HepG2 (cell line): ENCODE data around the gene SBK2. TPM values are rescaled to one million over a fixed set of nuclear protein-coding genes. Genes with fewer than 3 reads are reported as not detected.

Experiments
- CEBPZ ChIP-seq: IDR thresholded peaks from 2 replicates; pipeline ENCODE4 v1.6.1; 2012; ENCODE audit warnings: low read length, improper control_type of control experiment
- GPBP1L1 ChIP-seq: sonication (generic); formaldehyde crosslinking; IDR thresholded peaks from 2 replicates; pipeline ENCODE4 v1.5.0; 2020; ENCODE audit warnings: mild to moderate bottlenecking, missing genetic modification reagents
- HES4 ChIP-seq: sonication (generic); formaldehyde crosslinking; IDR thresholded peaks from 2 replicates; pipeline ENCODE4 v1.9.0; 2021; ENCODE audit warnings: mild to moderate bottlenecking, missing genetic modification reagents, borderline replicate concordance
- PAX8 ChIP-seq: sonication (generic); formaldehyde crosslinking; IDR thresholded peaks from 2 replicates; pipeline ENCODE4 v1.8.0; 2022; ENCODE audit warnings: mild to moderate bottlenecking, missing genetic modification reagents, borderline replicate concordance
- PHF21A ChIP-seq: sonication (generic); formaldehyde crosslinking; IDR thresholded peaks from 2 replicates; pipeline ENCODE4 v1.5.0; 2020; ENCODE audit warnings: mild to moderate bottlenecking, missing genetic modification reagents
- PHF5A ChIP-seq: IDR thresholded peaks from one replicate; pipeline ENCODE4 v1.6.1; 2018; ENCODE audit warnings: low read depth, missing genetic modification reagents; ENCODE audit not compliant: unreplicated experiment
- PREB ChIP-seq: sonication (generic); formaldehyde crosslinking; IDR thresholded peaks from 2 replicates; pipeline ENCODE4 v1.4.0; 2020; ENCODE audit warnings: missing genetic modification reagents
- RNF219 ChIP-seq: sonication (generic); formaldehyde crosslinking; IDR thresholded peaks from 2 replicates; pipeline ENCODE4 v1.5.0; 2020; ENCODE audit warnings: mild to moderate bottlenecking, missing genetic modification reagents
- RXRA ChIP-seq: sonication (generic); formaldehyde crosslinking; IDR thresholded peaks from 2 replicates; pipeline ENCODE4 v1.5.1; 2020; ENCODE audit warnings: missing genetic modification reagents
- SIN3A ChIP-seq: IDR thresholded peaks from 2 replicates; pipeline ENCODE4 v1.6.1; 2011; ENCODE audit warnings: low read depth, mild to moderate bottlenecking, control low read depth, low read length, borderline replicate concordance
- ZBTB49 ChIP-seq: sonication (generic); formaldehyde crosslinking; IDR thresholded peaks from 2 replicates; pipeline ENCODE4 v1.4.0; 2020; ENCODE audit warnings: missing genetic modification reagents, borderline replicate concordance
- ZGPAT ChIP-seq: IDR thresholded peaks from 2 replicates; pipeline ENCODE4 v1.6.1; 2016; ENCODE audit warnings: mild to moderate bottlenecking
- ZNF441 ChIP-seq: sonication (generic); formaldehyde crosslinking; IDR thresholded peaks from 2 replicates; pipeline ENCODE4 v1.7.0; 2021; ENCODE audit warnings: missing genetic modification reagents, borderline replicate concordance
- ZNF670 ChIP-seq: sonication (generic); formaldehyde crosslinking; IDR thresholded peaks from 2 replicates; pipeline ENCODE4 v1.8.0; 2022; ENCODE audit warnings: mild to moderate bottlenecking, missing genetic modification reagents, borderline replicate concordance
- ZNF703 ChIP-seq: sonication (generic); formaldehyde crosslinking; IDR thresholded peaks from 2 replicates; pipeline ENCODE4 v1.5.1; 2020; ENCODE audit warnings: missing genetic modification reagents, mild to moderate bottlenecking, moderate library complexity, borderline replicate concordance
- ZNF816 ChIP-seq: sonication (generic); formaldehyde crosslinking; IDR thresholded peaks from 2 replicates; pipeline ENCODE4 v1.8.0; 2022; ENCODE audit warnings: missing genetic modification reagents, mild to moderate bottlenecking, borderline replicate concordance
- polyA plus RNA-seq, 8 experiments: library from polyadenylated mRNA; depleted of rRNA in 3 of 8; stranded (reverse) in 7 of 8; unstranded in 1 of 8; fragments of >200 nt; fragmentation: Illumina TruSeq in 4 of 8; extraction: Trizol in 4 of 8; gene quantifications; 2 replicates each; pipeline versions ENCODE4 v1.2.1 to v1.2.3, GENCODE V29; 2011 to 2016; ENCODE audit warnings: low read depth in 4 of 8, missing spikeins in 1 of 8, mixed read lengths in 1 of 8; ENCODE audit not compliant: insufficient read depth in 1 of 8
- total RNA-seq, 5 experiments: library from RNA; depleted of rRNA; stranded (reverse); fragments of >200 nt; fragmentation: Illumina TruSeq; extraction: Trizol; gene quantifications; 2 replicates each; pipeline ENCODE4 v1.2.3, GENCODE V29; 2016; ENCODE audit warnings: low read depth in 1 of 5

The SBK2 gene
- total and polyA plus RNA-seq, 2 of the 13 experiments (the other 11 are each of a cell fraction or from before 2014, with no cell fraction given): 0.24 TPM; not detected in 1

GRCh38 chr19:55544776-55545439 lies 8.0 kb upstream of the SBK2 start (continued):
- no peak for TF ChIP-seq PREB (CRISPR knock-in tag)
- TF ChIP-seq CEBPZ: no peak
- no peak for TF ChIP-seq HES4 (CRISPR knock-in tag)
- TF ChIP-seq ZGPAT (CRISPR knock-in tag): peak; percentile 19; the same call in 1 of the 2 replicates
- no peak; the same call in 1 of the 2 replicates for TF ChIP-seq ZNF441
- TF ChIP-seq GPBP1L1 (CRISPR knock-in tag): no peak
- TF ChIP-seq PHF21A (CRISPR knock-in tag): 0 out of 2 replicates have a peak, but pooled peaks have one; percentile 25
- TF ChIP-seq PHF5A (CRISPR knock-in tag): no peak
- no peak for TF ChIP-seq ZNF670 (CRISPR knock-in tag)
- TF ChIP-seq RXRA (CRISPR knock-in tag): peak; percentile 87
- no peak for TF ChIP-seq RNF219
- no peak for TF ChIP-seq ZNF816 (CRISPR knock-in tag)
- no peak for TF ChIP-seq PAX8 (CRISPR knock-in tag)
- TF ChIP-seq ZBTB49: no peak
- TF ChIP-seq SIN3A: no peak
- TF ChIP-seq ZNF703: no peak
